ENCODE measurements around the gene DOC2A.

DOC2A gene

GRCh38 chr16:29978564-29979270 is 32.1 kb downstream of the DOC2A start:
- no peak for FAIRE-seq
- no peak for TF ChIP-seq CTCF (IDR thresholded peaks at IDR 0.05; ENCODE audit: insufficient read depth, missing control alignments)
- DNase-seq (ENCODE audit: insufficient read length, low spot score), result no peak

- FAIRE-seq (no peak), DNase-seq (ENCODE audit: insufficient read length, low spot score) (peak; percentile 8)
- TF ChIP-seq CTCF (IDR thresholded peaks at IDR 0.05; ENCODE audit: insufficient read depth, missing control alignments), result no peak
Observed at GRCh38 chr16:29978081-29978480, 32.7 kb downstream of the DOC2A start.

GRCh38 chr16:29977063-29977825 is 33.6 kb downstream of the DOC2A start:
- no peak for TF ChIP-seq CTCF (IDR thresholded peaks at IDR 0.05; ENCODE audit: insufficient read depth, missing control alignments)
- DNase-seq (ENCODE audit: insufficient read length, low spot score), result peak; percentile 7
- FAIRE-seq, result no peak

- TF ChIP-seq CTCF (IDR thresholded peaks at IDR 0.05; ENCODE audit: insufficient read depth, missing control alignments), result no peak
- FAIRE-seq, result no peak
- peak; percentile 36 for DNase-seq (ENCODE audit: insufficient read length, low spot score)
Observed at GRCh38 chr16:29975811-29976511, 34.9 kb downstream of the DOC2A start.

GRCh38 chr16:29975134-29975538 is 35.7 kb downstream of the DOC2A start:
- TF ChIP-seq CTCF (IDR thresholded peaks at IDR 0.05; ENCODE audit: insufficient read depth, missing control alignments), result no peak
- DNase-seq (ENCODE audit: insufficient read length, low spot score), result no peak
- no peak for FAIRE-seq

- TF ChIP-seq CTCF (IDR thresholded peaks at IDR 0.05; ENCODE audit: insufficient read depth, missing control alignments), result no peak
- FAIRE-seq, result no peak
- DNase-seq (ENCODE audit: insufficient read length, low spot score), result peak; percentile 24
Observed at GRCh38 chr16:29974291-29975133, 36.3 kb downstream of the DOC2A start.
